GM12891 (cell line): ENCODE data around the gene COL2A1.

Experiments used
- PAX5 ChIP-seq: IDR thresholded peaks from 2 replicates; pipeline ENCODE4 v1.6.1; 2011; ENCODE audit warnings: low read length, moderate library complexity, mild to moderate bottlenecking; ENCODE audit not compliant: insufficient read depth, severe bottlenecking
- POLR2A ChIP-seq: IDR thresholded peaks from 2 replicates; pipeline ENCODE4 v1.6.1; 2011; ENCODE audit warnings: low read depth, low read length, control low read depth
- POLR2AphosphoS5 ChIP-seq: IDR thresholded peaks from 2 replicates; pipeline ENCODE4 v1.6.1; 2011; ENCODE audit warnings: low read depth, low read length, control low read depth
- SPI1 ChIP-seq: IDR thresholded peaks from 2 replicates; pipeline ENCODE4 v1.6.1; 2011; ENCODE audit warnings: low read depth, low read length, control low read depth
- TAF1 ChIP-seq: IDR thresholded peaks from 2 replicates; pipeline ENCODE4 v1.6.1; 2011; ENCODE audit warnings: low read depth, low read length, control low read depth

- no peak for TF ChIP-seq POLR2AphosphoS5
- TF ChIP-seq POLR2A: no peak
- TF ChIP-seq PAX5: no peak
- no peak for TF ChIP-seq TAF1
- TF ChIP-seq SPI1: no peak
These were observed 11.7 kb upstream of the COL2A1 start for GRCh38 chr12:48015954-48016353.
